SH-SY5Y (cell line): Measurements from ENCODE around the gene CAGE1.

ENCODE experiments used
- GATA2 ChIP-seq: IDR thresholded peaks from 2 replicates; pipeline ENCODE4 v1.6.1; 2011; ENCODE audit warnings: mild to moderate bottlenecking, low read depth, low read length
- GATA3 ChIP-seq: IDR thresholded peaks from 2 replicates; pipeline ENCODE4 v1.6.1; 2011; ENCODE audit warnings: low read depth, mild to moderate bottlenecking, low read length, moderate library complexity

DNA sequence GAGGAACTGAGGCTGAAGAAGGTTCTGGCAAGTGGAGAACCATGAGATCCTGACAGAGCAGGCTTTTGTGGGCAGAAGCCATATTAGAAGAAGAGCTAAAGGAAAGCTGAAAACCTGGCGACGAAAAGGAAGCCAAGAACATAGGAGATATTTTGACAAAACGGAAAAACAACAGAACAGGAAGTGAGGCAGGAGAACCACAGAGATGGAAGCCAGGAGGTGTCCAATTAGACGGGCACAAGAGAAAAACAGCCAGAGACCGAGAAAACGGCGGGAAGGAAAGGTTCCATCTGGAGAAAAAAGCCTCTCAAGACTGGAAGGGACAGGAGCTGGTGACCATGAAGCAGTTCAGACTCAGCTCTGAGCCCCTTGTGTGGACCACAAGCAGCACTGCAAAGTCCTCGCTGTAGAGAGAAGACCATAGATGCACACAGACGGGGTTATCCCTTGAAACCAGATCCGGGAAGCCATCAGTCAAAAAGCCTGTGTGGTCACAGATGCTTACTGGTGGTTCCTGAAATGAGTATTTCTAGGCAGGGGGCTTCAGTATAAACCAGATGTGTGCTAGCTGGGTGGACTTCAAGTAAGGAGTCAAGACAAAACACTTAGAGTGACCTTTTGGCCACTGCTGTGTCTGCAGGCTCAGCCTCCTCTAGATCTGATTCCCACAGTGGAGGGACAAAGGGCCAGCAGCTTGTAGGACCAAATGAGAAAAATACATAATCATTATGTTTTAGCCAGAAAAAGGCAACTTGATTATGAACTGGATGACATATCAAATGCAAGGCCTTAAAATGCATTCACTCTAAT, 107.2 kb downstream of the CAGE1 start:
- no peak for TF ChIP-seq GATA3
- no peak for TF ChIP-seq GATA2
